ENCODE measurements around the gene MATN1. TPM values are rescaled to one million over a fixed set of nuclear protein-coding genes. Genes with fewer than 3 reads are reported as not detected.

Gene MATN1
- total RNA-seq, 1 donor from 2014 or later, result 0.49 TPM

DNA sequence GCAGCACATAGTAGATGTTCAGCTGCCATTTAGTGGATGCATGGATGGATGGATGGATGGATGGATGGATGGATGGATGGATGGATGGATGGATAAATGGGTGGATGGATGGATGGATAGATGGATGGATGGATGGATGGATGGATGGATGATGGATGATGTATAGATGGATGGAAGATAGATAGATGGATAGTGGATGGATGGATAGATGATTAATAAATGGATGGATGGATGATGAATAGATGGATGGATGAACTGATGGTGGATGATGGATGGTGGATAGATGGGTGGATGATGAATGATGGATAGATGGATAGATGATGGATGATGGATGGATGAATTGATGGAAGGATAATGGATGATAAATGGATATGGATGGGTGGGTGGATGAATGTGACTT, 20.6 kb downstream of the MATN1 start:
- Histone ChIP-seq H3K27ac (peak overlapping the region; percentile 97), H3K27me3 (no peaks in the 10 kb centered on the region), H3K4me1 (peaks cover 47% of the 10 kb centered on the region), H3K36me3 (no peaks in the 10 kb centered on the region), H3K4me3 (no peak overlapping the region), H3K9me3 (no peaks in the 10 kb centered on the region)
- intact Hi-C loops (cut with DNase I), result no loop called here
- TF ChIP-seq POLR2AphosphoS5 (IDR thresholded peaks at IDR 0.05; ENCODE audit: insufficient read depth in 1 of 2, low read depth in 1 of 2), result no peak
- TF ChIP-seq, protein P1, sequence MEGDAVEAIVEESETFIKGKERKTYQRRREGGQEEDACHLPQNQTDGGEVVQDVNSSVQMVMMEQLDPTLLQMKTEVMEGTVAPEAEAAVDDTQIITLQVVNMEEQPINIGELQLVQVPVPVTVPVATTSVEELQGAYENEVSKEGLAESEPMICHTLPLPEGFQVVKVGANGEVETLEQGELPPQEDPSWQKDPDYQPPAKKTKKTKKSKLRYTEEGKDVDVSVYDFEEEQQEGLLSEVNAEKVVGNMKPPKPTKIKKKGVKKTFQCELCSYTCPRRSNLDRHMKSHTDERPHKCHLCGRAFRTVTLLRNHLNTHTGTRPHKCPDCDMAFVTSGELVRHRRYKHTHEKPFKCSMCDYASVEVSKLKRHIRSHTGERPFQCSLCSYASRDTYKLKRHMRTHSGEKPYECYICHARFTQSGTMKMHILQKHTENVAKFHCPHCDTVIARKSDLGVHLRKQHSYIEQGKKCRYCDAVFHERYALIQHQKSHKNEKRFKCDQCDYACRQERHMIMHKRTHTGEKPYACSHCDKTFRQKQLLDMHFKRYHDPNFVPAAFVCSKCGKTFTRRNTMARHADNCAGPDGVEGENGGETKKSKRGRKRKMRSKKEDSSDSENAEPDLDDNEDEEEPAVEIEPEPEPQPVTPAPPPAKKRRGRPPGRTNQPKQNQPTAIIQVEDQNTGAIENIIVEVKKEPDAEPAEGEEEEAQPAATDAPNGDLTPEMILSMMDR (IDR thresholded peaks at IDR 0.05), result no peak
- no peak for TF ChIP-seq POLR2A (IDR thresholded peaks at IDR 0.05)
- DNase-seq (ENCODE audit: extremely low spot score in 2 of 2), result no peak

DNA sequence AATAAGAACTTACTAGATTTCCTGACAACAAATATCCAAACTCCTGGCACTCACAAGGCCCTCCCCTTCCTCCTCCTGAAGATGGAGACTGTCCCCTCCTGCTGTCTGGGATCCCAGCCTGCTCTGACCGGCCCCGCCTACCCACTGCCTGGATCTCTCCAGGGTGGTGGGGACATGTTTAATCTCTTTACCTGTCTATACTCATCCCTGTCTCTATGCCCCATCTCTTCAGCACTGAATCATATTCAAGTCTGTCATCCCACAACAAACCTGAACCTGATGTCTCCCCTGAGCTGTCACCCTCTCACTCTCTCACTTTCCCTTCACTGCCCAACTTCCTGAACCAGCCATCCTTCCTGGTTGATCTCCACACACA, 22.1 kb downstream of the MATN1 start:
- intact Hi-C loops (cut with DNase I), result no loop called here
- H3K36me3 ChIP-seq, result no peaks in the 10 kb centered on the region
- no peak for TF ChIP-seq POLR2A (IDR thresholded peaks at IDR 0.05)
- TF ChIP-seq POLR2AphosphoS5 (IDR thresholded peaks at IDR 0.05; ENCODE audit: insufficient read depth in 1 of 2, low read depth in 1 of 2), result peak; percentile 1 to 5
- TF ChIP-seq, protein P1 (IDR thresholded peaks at IDR 0.05), result no peak
- peaks cover 58% of the 10 kb centered on the region for H3K4me1 ChIP-seq
- no peak overlapping the region for H3K4me3 ChIP-seq
- peak overlapping the region; percentile 97 for H3K27ac ChIP-seq
- no peak for DNase-seq (ENCODE audit: extremely low spot score in 2 of 2)
- no peaks in the 10 kb centered on the region for H3K9me3 ChIP-seq
- H3K27me3 ChIP-seq, result no peaks in the 10 kb centered on the region

DNA sequence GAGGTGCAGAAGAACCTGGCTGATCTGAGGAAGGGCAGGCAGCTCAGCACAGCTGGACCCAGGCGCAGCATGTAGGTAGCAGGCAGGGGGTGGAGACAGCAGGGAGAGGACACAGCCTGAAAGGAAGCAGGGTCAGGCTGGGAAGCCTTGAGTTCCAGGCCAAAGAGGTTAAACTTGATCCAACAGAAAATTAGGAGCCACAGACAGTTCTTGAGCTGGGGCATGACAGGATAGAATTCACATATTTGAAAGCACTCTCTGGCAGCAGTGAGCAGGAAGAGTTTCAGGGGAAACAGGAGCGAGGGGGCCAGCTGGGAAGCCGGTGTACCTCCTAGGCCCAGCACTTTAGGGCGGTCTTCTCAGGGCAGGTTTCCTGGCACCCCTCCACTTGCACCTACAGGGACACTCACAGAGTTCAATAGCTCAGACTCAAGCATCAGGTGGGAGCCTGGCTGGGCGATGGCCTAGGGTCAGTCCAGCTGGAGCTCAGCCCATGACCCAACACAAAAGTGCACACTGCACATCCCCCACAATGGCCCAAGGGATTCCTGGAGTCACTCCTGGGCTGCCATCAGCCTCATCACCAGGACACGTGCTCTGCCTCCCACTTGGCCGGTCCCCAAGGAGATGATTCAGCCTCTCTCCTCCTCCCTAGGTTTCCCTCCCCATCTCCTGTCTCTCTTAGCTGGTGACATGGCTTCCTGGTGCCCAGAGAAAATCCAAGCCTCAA, 22.7 kb downstream of the MATN1 start:
- H3K4me3 ChIP-seq, result no peak overlapping the region
- peak overlapping the region; percentile 97 for H3K27ac ChIP-seq
- intact Hi-C loops (cut with DNase I), result no loop called here
- no peaks in the 10 kb centered on the region for H3K9me3 ChIP-seq
- H3K36me3 ChIP-seq, result no peaks in the 10 kb centered on the region
- peak in 1 of 2 donors; percentile 95 for DNase-seq (ENCODE audit: extremely low spot score in 2 of 2)
- no peaks in the 10 kb centered on the region for H3K27me3 ChIP-seq
- peaks cover 63% of the 10 kb centered on the region for H3K4me1 ChIP-seq
- TF ChIP-seq POLR2AphosphoS5 (IDR thresholded peaks at IDR 0.05; ENCODE audit: insufficient read depth in 1 of 2, low read depth in 1 of 2) (peak; percentile 62 to 84), POLR2A (IDR thresholded peaks at IDR 0.05) (no peak)

DNA sequence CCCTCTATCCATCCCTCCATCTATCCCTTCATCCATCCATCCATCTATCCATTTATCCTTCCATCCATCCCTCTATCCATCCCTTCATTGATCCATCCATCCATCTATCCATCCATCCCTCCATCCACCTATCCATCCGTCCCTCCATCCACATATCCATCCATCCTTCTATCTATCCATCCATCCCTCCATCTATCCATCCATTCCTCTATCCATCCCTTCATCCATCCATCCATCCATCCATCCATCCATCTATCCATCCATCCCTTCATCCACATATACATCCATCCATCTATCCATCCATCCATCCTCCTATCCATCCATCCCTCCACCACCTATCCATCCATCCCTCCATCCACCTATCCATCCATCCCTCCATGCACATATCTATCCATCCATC, 23.6 kb downstream of the MATN1 start:
- peaks cover 66% of the 10 kb centered on the region for H3K4me1 ChIP-seq
- DNase-seq (ENCODE audit: extremely low spot score in 2 of 2), result no peak
- TF ChIP-seq POLR2A (IDR thresholded peaks at IDR 0.05), result no peak
- TF ChIP-seq POLR2AphosphoS5 (IDR thresholded peaks at IDR 0.05; ENCODE audit: insufficient read depth in 1 of 2, low read depth in 1 of 2), result no peak
- TF ChIP-seq, protein P1 (IDR thresholded peaks at IDR 0.05), result no peak
- H3K27me3 ChIP-seq, result no peaks in the 10 kb centered on the region
- no peaks in the 10 kb centered on the region for H3K36me3 ChIP-seq
- no peak overlapping the region for H3K4me3 ChIP-seq
- intact Hi-C loops (cut with DNase I), result loop anchor here (10.0 kb wide), 1 partner anchor 175 kb away; no protein-coding TSS in a partner anchor
- no peaks in the 10 kb centered on the region for H3K9me3 ChIP-seq
- H3K27ac ChIP-seq, result peak overlapping the region; percentile 97

DNA sequence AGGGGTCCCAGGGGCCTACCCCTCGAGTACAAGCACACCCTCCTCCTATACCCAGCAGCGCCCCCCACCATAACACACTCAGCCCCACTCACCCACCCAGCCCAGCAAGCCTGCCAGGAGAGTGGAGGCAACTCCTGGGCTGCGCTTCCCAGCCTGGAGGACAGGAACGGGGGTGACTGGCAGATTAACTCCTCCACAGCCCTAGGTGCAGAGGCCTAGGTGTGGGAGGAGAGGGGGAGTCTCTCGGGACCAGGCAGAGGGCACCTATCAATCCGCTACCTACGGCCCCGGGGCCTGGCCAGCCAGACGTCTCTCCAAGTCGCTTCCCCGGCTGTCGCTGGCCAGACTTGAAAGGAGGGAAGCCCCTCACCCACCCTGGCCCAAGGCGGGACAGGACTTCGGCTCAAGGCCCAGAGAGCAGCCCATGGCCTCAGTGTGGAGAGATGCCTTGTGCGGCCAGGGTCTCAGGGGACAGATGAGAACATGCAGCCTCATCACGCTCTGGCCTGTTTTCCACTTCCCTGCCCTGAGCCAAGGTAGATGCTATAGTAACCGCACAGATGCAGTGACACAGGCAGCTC, 24.9 kb downstream of the MATN1 start:
- Histone ChIP-seq H3K27me3 (no peaks in the 10 kb centered on the region), H3K4me1 (peaks cover 68% of the 10 kb centered on the region), H3K4me3 (no peak overlapping the region), H3K27ac (peak overlapping the region; percentile 97), H3K9me3 (no peaks in the 10 kb centered on the region), H3K36me3 (no peaks in the 10 kb centered on the region)
- peak in 1 of 2 donors; percentile 28 for TF ChIP-seq POLR2AphosphoS5 (IDR thresholded peaks at IDR 0.05; ENCODE audit: insufficient read depth in 1 of 2, low read depth in 1 of 2)
- TF ChIP-seq, protein P1 (IDR thresholded peaks at IDR 0.05), result no peak
- intact Hi-C loops (cut with DNase I), result loop anchor here (10.0 kb wide), 1 partner anchor 174 kb away; no protein-coding TSS in a partner anchor
- DNase-seq (ENCODE audit: extremely low spot score in 2 of 2), result no peak
